ENCODE results near the gene CD44. TPM values are rescaled to one million over a fixed set of nuclear protein-coding genes. Genes with fewer than 3 reads are reported as not detected.
A peak's percentile ranks its signal among the peaks of the same experiment; 100 is the strongest.

Gene CD44
- total and polyA plus RNA-seq, 4 experiments from 2014 or later = 390 to 809 (median 681) TPM

GRCh38 chr11:35237860-35238715, 99.1 kb downstream of the CD44 start:
- H3K27me3 ChIP-seq (ENCODE audit: insufficient read depth, low read length) = no peaks in the 10 kb centered on the region
- H3K4me3 ChIP-seq (ENCODE audit: low read length in 2 of 2) = no peak overlapping the region
- H3K27ac ChIP-seq (ENCODE audit: low read depth, low read length) = no peak overlapping the region
- H3K4me1 Mint-ChIP-seq = peaks cover 61 to 94% (median 76%) of the 10 kb centered on the region in 4 donors
- ChIA-PET CTCF (ENCODE audit: partially characterized antibody) (interaction anchor here (0.8 to 6.7 kb wide), 34 partner anchors 8 to 314 kb away, joined by 3 to 58 read pairs (median 4); no protein-coding TSS in a partner anchor), POLR2A (ENCODE audit: partially characterized antibody) (interaction anchor here (0.7 to 5.7 kb wide), 8 partner anchors 8 to 98 kb away, joined by 3 to 72 read pairs (median 16); partner anchors contain the start of gene CD44)
- H3K27me3 Mint-ChIP-seq = no peaks in the 10 kb centered on the region
- H3K36me3 Mint-ChIP-seq = peaks cover 19% of the 10 kb centered on the region in 2 donors
- peak; percentile 50 to 64 (median 55) for DNase-seq
- H3K9me3 Mint-ChIP-seq = peaks cover 0 to 27% (median 16%) of the 10 kb centered on the region in 8 donors
- H3K27ac Mint-ChIP-seq = peak overlapping the region; percentile 78 to 97 (median 90)
- H3K9me3 ChIP-seq (ENCODE audit: control insufficient read depth in 1 of 2, low read length in 2 of 2) = peaks cover 0 to 4% of the 10 kb centered on the region in 2 donors
- H3K4me3 Mint-ChIP-seq = peak overlapping the region in 6 of 8 donors; percentile 4 to 66 (median 38)
- intact Hi-C loops (cut with micrococcal nuclease) = loop anchor here (1.0 to 5.0 kb wide), 8 partner anchors 9 to 311 kb away; no protein-coding TSS in a partner anchor
- no peaks in the 10 kb centered on the region for H3K36me3 ChIP-seq (ENCODE audit: insufficient read depth, low read length)
- peaks cover 73% of the 10 kb centered on the region for H3K4me1 ChIP-seq (ENCODE audit: insufficient read depth, low read length)

GRCh38 chr11:35238882-35239281, 99.9 kb downstream of the CD44 start:
- intact Hi-C loops (cut with micrococcal nuclease) = loop anchor here (1.0 to 5.0 kb wide), 8 partner anchors 8 to 312 kb away; no protein-coding TSS in a partner anchor
- Histone ChIP-seq H3K36me3 (ENCODE audit: insufficient read depth, low read length) (no peaks in the 10 kb centered on the region), H3K4me3 (ENCODE audit: low read length in 2 of 2) (no peak overlapping the region), H3K4me1 (ENCODE audit: insufficient read depth, low read length) (peaks cover 75% of the 10 kb centered on the region), H3K9me3 (ENCODE audit: control insufficient read depth in 1 of 2, low read length in 2 of 2) (peaks cover 0 to 4% of the 10 kb centered on the region in 2 donors), H3K27ac (ENCODE audit: low read depth, low read length) (no peak overlapping the region), H3K27me3 (ENCODE audit: insufficient read depth, low read length) (no peaks in the 10 kb centered on the region)
- peaks cover 0 to 19% (median 11%) of the 10 kb centered on the region in 8 donors for H3K9me3 Mint-ChIP-seq
- peaks cover 61 to 95% (median 76%) of the 10 kb centered on the region in 4 donors for H3K4me1 Mint-ChIP-seq
- H3K27ac Mint-ChIP-seq = peak overlapping the region in 4 of 7 donors; percentile 5 to 90 (median 58)
- ChIA-PET CTCF (ENCODE audit: partially characterized antibody) (interaction anchor here (0.7 to 6.7 kb wide), 13 partner anchors 7 to 316 kb away, joined by 3 to 58 read pairs (median 4); no protein-coding TSS in a partner anchor), POLR2A (ENCODE audit: partially characterized antibody) (interaction anchor here (0.7 to 1.3 kb wide), 2 partner anchors 8 to 17 kb away, joined by 4 to 7 read pairs; no protein-coding TSS in a partner anchor)
- H3K27me3 Mint-ChIP-seq = no peaks in the 10 kb centered on the region
- H3K4me3 Mint-ChIP-seq = no peak overlapping the region
- no peak for DNase-seq
- peaks cover 11 to 16% of the 10 kb centered on the region in 2 donors for H3K36me3 Mint-ChIP-seq

GRCh38 chr11:35239471-35240075, 100.6 kb downstream of the CD44 start:
- H3K4me1 ChIP-seq (ENCODE audit: insufficient read depth, low read length) = peaks cover 77% of the 10 kb centered on the region
- Mint-ChIP-seq H3K4me1 (peaks cover 61 to 95% (median 75%) of the 10 kb centered on the region in 4 donors), H3K27ac (peak overlapping the region in 4 of 7 donors; percentile 9 to 34 (median 28)), H3K27me3 (no peaks in the 10 kb centered on the region), H3K36me3 (peaks cover 4 to 9% of the 10 kb centered on the region in 2 donors), H3K4me3 (no peak overlapping the region), H3K9me3 (peaks cover 2 to 12% (median 5%) of the 10 kb centered on the region in 8 donors)
- intact Hi-C loops (cut with micrococcal nuclease) = loop anchor here (2.0 to 5.0 kb wide), 6 partner anchors 42 to 313 kb away; no protein-coding TSS in a partner anchor
- no peak for DNase-seq
- CTCF ChIA-PET (ENCODE audit: partially characterized antibody) = interaction anchor here (0.8 to 6.7 kb wide), 12 partner anchors 7 to 317 kb away, joined by 3 to 58 read pairs (median 4); no protein-coding TSS in a partner anchor
- H3K36me3 ChIP-seq (ENCODE audit: insufficient read depth, low read length) = no peaks in the 10 kb centered on the region
- H3K27me3 ChIP-seq (ENCODE audit: insufficient read depth, low read length) = no peaks in the 10 kb centered on the region
- peaks cover 0 to 2% of the 10 kb centered on the region in 2 donors for H3K9me3 ChIP-seq (ENCODE audit: control insufficient read depth in 1 of 2, low read length in 2 of 2)
- POLR2A ChIA-PET (ENCODE audit: partially characterized antibody) = interaction anchor here (1.3 kb wide), 1 partner anchor 17 kb away, joined by 4 read pairs; no protein-coding TSS in a partner anchor
- no peak overlapping the region for H3K4me3 ChIP-seq (ENCODE audit: low read length in 2 of 2)
- no peak overlapping the region for H3K27ac ChIP-seq (ENCODE audit: low read depth, low read length)

- Histone ChIP-seq H3K4me3 (ENCODE audit: low read length in 2 of 2) (no peak overlapping the region), H3K27ac (ENCODE audit: low read depth, low read length) (no peak overlapping the region), H3K36me3 (ENCODE audit: insufficient read depth, low read length) (no peaks in the 10 kb centered on the region), H3K4me1 (ENCODE audit: insufficient read depth, low read length) (peaks cover 76% of the 10 kb centered on the region), H3K27me3 (ENCODE audit: insufficient read depth, low read length) (no peaks in the 10 kb centered on the region), H3K9me3 (ENCODE audit: control insufficient read depth in 1 of 2, low read length in 2 of 2) (no peaks in the 10 kb centered on the region)
- Mint-ChIP-seq H3K4me3 (peak overlapping the region in 1 of 8 donors; percentile 68), H3K27me3 (no peaks in the 10 kb centered on the region), H3K9me3 (peaks cover 0 to 5% (median 1%) of the 10 kb centered on the region in 8 donors), H3K36me3 (peaks cover 0 to 1% of the 10 kb centered on the region in 2 donors), H3K4me1 (peaks cover 55 to 95% (median 74%) of the 10 kb centered on the region in 4 donors), H3K27ac (peak overlapping the region in 5 of 7 donors; percentile 15 to 92 (median 27))
- intact Hi-C loops (cut with micrococcal nuclease) = no loop called here
- no peak for DNase-seq
- ChIA-PET CTCF (ENCODE audit: partially characterized antibody) (interaction anchor here (0.8 to 6.7 kb wide), 6 partner anchors 8 to 151 kb away, joined by 3 to 58 read pairs (median 4); no protein-coding TSS in a partner anchor), POLR2A (ENCODE audit: partially characterized antibody) (interaction anchor here (1.4 to 1.5 kb wide), 2 partner anchors 90 to 163 kb away, joined by 4 read pairs; no protein-coding TSS in a partner anchor)
Measured at GRCh38 chr11:35241083-35241482, 102.1 kb downstream of the CD44 start.

GRCh38 chr11:35241531-35241930, 102.6 kb downstream of the CD44 start:
- CTCF ChIA-PET (ENCODE audit: partially characterized antibody) = interaction anchor here (0.8 to 2.3 kb wide), 6 partner anchors 9 to 150 kb away, joined by 3 to 8 read pairs (median 4); no protein-coding TSS in a partner anchor
- H3K4me3 Mint-ChIP-seq = peak overlapping the region in 2 of 8 donors; percentile 17 to 68

GRCh38 chr11:35242412-35243242, 103.7 kb downstream of the CD44 start:
- H3K4me3 ChIP-seq (ENCODE audit: low read length in 2 of 2) = no peak overlapping the region
- Mint-ChIP-seq H3K4me3 (peak overlapping the region in 7 of 8 donors; percentile 14 to 76 (median 56)), H3K36me3 (peaks cover 0 to 2% of the 10 kb centered on the region in 2 donors), H3K4me1 (peaks cover 49 to 95% (median 73%) of the 10 kb centered on the region in 4 donors), H3K27ac (peak overlapping the region; percentile 75 to 93 (median 90)), H3K9me3 (peaks cover 0 to 6% (median 2%) of the 10 kb centered on the region in 8 donors), H3K27me3 (no peaks in the 10 kb centered on the region)
- no peaks in the 10 kb centered on the region for H3K36me3 ChIP-seq (ENCODE audit: insufficient read depth, low read length)
- DNase-seq = peak in 4 of 5 donors; percentile 29 to 37 (median 31)
- no peaks in the 10 kb centered on the region for H3K9me3 ChIP-seq (ENCODE audit: control insufficient read depth in 1 of 2, low read length in 2 of 2)
- no peak overlapping the region for H3K27ac ChIP-seq (ENCODE audit: low read depth, low read length)
- intact Hi-C loops (cut with micrococcal nuclease) = no loop called here
- POLR2A ChIA-PET (ENCODE audit: partially characterized antibody) = interaction anchor here (1.0 to 1.5 kb wide), 4 partner anchors 8 to 89 kb away, joined by 3 to 4 read pairs (median 4); no protein-coding TSS in a partner anchor
- CTCF ChIA-PET (ENCODE audit: partially characterized antibody) = interaction anchor here (1.1 to 2.1 kb wide), 3 partner anchors 63 to 149 kb away, joined by 3 to 8 read pairs (median 4); no protein-coding TSS in a partner anchor
- no peaks in the 10 kb centered on the region for H3K27me3 ChIP-seq (ENCODE audit: insufficient read depth, low read length)
- peaks cover 75% of the 10 kb centered on the region for H3K4me1 ChIP-seq (ENCODE audit: insufficient read depth, low read length)

More at GRCh38 chr11:35241531-35241930, 102.6 kb downstream of the CD44 start:
- Mint-ChIP-seq H3K36me3 (no peaks in the 10 kb centered on the region), H3K27ac (peak overlapping the region in 3 of 7 donors; percentile 23 to 92 (median 53)), H3K4me1 (peaks cover 54 to 95% (median 73%) of the 10 kb centered on the region in 4 donors), H3K27me3 (no peaks in the 10 kb centered on the region), H3K9me3 (peaks cover 0 to 5% (median 1%) of the 10 kb centered on the region in 8 donors)
- Histone ChIP-seq H3K36me3 (ENCODE audit: insufficient read depth, low read length) (no peaks in the 10 kb centered on the region), H3K27me3 (ENCODE audit: insufficient read depth, low read length) (no peaks in the 10 kb centered on the region), H3K9me3 (ENCODE audit: control insufficient read depth in 1 of 2, low read length in 2 of 2) (no peaks in the 10 kb centered on the region), H3K4me1 (ENCODE audit: insufficient read depth, low read length) (peaks cover 76% of the 10 kb centered on the region), H3K4me3 (ENCODE audit: low read length in 2 of 2) (no peak overlapping the region), H3K27ac (ENCODE audit: low read depth, low read length) (no peak overlapping the region)
- intact Hi-C loops (cut with micrococcal nuclease) = no loop called here
- POLR2A ChIA-PET (ENCODE audit: partially characterized antibody) = interaction anchor here (0.6 to 1.5 kb wide), 4 partner anchors 9 to 229 kb away, joined by 3 to 4 read pairs (median 4); no protein-coding TSS in a partner anchor
- no peak for DNase-seq

Data from CD4-positive, alpha-beta memory T cell (primary cell).